Lower leg skin (tissue), 3 donors: ENCODE results near the gene CCDC198.

Experiments used
- POLR2A ChIP-seq, 2 donors: fragments of 450-650 bp; IDR thresholded peaks; one replicate each; pipeline ENCODE4 v1.6.1; 2016 to 2017; ENCODE audit warnings: antibody characterized with exemption in 2 of 2, mild to moderate bottlenecking in 1 of 2, moderate library complexity in 1 of 2
- TF ChIP-seq, protein P1 (sequence below), 3 donors: fragments of 450-650 bp; IDR thresholded peaks; one replicate each; pipeline ENCODE4 v1.5.1; 2016; ENCODE audit warnings: antibody characterized with exemption in 3 of 3, mild to moderate bottlenecking in 3 of 3, moderate library complexity in 2 of 3

DNA sequence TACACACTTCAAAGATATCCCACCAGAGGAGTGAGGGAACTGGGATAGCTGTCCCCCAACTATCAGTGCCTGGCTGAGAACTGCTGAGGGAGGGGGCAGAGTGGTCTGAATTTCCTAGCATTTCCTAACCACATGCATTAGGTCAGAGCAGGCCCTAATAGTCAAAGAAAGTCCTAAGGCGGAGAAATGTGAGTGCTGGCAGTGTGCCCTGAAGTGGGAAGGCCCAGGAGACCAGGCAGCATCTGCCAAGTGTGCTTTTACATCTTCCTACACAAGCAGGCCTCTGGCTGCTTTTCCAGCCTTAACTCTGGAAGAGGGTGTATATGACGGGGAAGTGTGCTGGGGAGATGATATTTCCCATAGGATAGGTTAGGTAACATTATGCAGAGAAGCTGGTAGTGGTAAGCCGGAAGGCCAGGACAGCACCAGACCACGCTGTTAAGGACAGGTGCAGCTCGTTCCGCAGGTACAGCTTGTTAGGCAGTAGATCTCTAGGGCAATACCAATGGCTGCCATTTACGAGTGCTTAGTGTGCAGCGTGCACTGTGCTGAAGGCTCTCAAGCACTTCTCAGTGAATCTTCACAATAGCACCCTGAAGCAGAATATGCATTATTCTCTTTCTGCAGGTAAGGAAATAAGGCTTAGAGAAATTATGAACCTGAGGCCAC is 9.1 kb upstream of the CCDC198 start:
- TF ChIP-seq, protein P1, sequence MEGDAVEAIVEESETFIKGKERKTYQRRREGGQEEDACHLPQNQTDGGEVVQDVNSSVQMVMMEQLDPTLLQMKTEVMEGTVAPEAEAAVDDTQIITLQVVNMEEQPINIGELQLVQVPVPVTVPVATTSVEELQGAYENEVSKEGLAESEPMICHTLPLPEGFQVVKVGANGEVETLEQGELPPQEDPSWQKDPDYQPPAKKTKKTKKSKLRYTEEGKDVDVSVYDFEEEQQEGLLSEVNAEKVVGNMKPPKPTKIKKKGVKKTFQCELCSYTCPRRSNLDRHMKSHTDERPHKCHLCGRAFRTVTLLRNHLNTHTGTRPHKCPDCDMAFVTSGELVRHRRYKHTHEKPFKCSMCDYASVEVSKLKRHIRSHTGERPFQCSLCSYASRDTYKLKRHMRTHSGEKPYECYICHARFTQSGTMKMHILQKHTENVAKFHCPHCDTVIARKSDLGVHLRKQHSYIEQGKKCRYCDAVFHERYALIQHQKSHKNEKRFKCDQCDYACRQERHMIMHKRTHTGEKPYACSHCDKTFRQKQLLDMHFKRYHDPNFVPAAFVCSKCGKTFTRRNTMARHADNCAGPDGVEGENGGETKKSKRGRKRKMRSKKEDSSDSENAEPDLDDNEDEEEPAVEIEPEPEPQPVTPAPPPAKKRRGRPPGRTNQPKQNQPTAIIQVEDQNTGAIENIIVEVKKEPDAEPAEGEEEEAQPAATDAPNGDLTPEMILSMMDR (IDR thresholded peaks at IDR 0.05) = no peak
- no peak for TF ChIP-seq POLR2A (IDR thresholded peaks at IDR 0.05)
